GM21576 (cell line): ENCODE results near the gene HSPBAP1.
"Not testable (repeated sequence)": the region's sequence is repeated elsewhere in the genome, so short reads cannot be mapped to it uniquely, and the experiment has no call there.

Source experiments
- ATAC-seq: cut with Tn5 transposase; IDR thresholded peaks from one replicate; pipeline ENCODE4 v1.9.1; 2021; ENCODE audit warnings: mild to moderate bottlenecking, moderate library complexity; ENCODE audit not compliant: unreplicated experiment

HSPBAP1 gene

DNA sequence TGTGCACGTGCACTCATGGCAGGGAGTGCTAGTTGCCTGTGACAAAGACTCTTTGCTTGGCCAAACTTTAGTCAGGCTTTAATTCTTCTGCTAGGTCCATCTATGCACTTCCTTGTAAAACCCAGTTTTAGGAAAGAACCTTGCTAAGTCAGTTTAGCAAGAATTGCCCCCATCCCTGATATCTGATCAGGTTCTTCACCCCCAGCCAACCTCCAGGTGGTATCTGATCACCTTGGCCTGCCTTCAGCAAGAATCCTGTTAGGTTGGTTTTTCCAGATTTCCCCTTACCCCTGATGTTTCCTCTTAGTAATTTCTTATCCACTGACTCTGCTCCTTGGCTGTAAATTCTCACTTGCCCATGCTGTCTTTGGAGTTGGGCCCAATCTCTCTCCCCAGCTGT lies 8.4 kb downstream of the HSPBAP1 start:
- ATAC-seq: no peak

DNA sequence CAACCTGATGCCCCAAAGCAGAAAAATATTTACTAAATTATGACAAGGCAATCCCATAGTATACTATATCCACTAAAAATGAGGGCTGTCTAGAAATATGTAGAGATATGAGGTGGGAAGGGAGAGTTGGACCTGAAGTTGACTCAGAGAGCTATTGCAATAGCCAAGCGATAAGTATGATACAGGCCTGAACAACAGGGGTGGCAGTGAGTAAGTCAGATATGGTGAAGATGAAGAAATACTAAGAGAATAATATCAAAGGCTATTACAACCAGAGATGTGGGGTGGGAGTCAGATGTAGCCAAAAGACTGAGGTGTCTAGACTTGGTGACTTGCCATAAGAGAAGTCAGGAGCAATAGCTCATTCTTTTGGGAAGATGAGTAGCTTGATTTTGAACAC lies 9.2 kb downstream of the HSPBAP1 start:
- no peak for ATAC-seq

DNA sequence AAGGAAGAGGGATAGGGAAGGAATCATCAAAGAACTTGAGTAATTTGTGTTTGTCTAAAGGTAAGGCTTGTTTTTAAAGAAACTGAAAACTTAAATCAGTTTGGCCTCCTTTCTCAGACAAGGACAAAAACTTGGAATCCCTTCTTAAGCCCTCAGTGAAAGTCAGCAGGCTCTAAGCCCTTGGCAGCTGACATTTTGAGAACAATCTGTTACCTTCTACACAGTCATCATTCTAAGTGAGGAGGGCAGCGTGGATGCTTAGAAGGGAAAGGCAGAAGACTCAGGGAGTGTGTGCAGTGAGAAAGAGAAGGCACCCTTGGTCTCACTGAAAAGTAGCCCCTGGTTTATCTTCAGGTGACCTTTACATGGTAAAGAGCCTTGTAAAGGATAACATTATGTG lies 10.8 kb downstream of the HSPBAP1 start:
- ATAC-seq: no peak

DNA sequence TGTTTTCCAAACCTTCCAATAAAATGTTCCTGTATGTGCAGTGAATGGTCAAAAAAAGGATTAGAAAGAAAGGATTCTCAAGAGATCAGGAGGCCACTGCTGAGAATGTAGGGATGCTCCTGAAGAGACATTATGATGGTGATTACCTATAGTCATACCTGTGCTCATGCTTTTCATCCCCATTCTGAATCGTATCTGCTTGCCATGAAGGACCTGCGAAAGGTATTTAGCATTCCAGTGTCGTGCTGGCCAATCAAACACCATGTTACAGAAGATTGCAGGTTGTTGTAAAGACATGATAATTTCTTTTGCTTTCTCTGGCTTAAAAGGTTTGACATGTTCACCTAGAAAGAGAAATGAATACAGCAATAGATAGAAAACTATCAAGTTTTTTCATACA lies 16.1 kb downstream of the HSPBAP1 start:
- no peak for ATAC-seq

DNA sequence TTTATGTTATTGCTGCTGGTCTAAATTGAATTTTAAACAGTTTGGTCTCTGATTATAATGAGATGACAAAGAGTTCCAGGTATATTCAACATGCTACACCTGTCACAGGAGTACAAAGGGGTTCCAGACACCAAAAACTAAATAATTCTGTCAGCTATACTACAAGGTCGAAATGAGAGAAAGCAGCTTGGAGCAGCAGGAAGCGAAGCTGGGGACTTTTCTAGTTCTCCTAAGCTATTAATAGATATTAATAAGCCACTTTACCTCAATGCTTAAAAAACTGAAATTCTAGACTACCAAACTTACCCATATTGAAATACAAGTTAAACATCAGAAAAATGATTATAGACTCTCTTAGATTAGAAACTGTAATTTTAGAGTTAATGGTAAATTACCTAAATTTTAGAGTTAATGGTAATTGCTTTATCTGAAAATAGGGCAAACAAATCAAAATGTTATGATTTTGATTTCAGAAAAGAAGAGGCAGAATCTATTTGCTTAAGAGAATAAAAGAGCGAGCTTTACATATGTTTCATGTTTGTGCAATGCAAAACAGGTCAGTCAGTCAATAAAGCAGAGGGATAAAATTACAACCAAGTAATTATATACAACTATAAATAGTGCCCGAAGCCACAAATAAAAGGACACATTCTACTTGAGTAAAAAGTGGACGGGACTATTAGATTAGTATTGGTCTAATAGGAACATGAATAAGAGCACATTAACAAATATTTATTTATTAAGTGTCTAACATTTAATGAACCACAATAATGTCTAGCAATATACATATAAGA lies 16.8 kb downstream of the HSPBAP1 start:
- ATAC-seq: no peak

DNA sequence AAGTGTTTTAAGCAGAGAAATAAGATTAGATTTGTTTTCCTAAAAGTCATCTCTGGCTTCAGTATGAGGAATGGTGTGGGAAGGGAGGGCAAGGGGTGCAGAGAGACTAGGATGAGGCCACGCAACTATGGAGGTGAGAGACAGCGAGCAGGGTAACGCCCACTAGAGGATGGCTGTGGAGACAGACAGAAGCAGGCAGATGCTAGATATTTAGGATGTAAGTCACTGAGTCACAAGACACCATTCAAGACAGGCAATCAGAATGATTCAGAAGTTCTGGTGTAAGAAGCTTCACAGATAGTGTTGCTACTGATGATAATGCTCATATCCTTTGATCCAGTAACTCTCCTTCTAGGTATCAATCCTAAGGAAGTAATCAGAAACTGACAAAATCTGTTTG lies 19.1 kb downstream of the HSPBAP1 start:
- ATAC-seq: peak; percentile 21

DNA sequence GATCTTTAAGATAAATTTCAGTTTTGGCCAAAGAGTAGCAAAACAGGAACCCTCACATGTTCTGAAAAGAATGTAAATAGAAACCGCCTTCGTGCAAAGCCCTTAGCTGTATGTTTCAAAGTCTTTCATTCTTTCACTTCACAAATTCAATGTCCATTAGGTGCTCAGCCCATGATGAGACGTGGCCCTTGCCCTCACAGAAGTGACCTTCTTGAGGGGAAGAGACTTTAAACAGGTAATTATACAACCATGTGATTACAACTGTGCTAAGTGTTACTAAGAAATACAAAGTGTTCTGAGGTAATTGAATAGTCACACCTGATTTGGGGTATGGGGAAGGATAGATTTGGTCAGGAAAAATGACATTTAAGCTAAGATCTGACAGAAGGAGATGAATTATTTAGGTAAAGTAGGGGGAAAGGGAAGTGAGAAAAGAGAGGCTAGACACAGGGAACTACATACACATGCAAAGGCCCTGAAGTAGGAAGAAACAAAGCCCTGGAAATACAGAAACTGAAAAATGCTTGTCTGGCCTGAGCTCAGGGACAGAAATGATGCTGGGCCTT lies 19.6 kb downstream of the HSPBAP1 start:
- peak; percentile 65 for ATAC-seq

DNA sequence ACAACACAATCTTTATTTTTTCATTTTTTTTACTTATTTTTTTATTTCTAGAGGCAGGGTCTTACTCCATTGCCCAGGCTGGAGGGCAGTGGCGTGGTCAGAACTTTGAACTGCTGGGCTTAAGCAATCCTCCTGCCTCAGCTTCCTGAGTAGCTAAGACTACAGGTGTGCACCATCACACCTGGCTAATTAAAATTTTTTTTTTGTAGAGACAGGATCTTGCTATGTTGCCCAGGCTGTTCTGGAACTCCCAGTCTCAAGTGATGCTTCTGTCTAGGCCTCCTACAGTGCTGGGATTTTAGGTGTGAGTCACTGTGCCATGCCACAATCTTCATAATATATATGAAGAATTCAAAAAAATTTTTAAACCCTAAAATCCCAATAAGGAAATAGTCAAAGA lies 20.8 kb downstream of the HSPBAP1 start:
- ATAC-seq: no peak

DNA sequence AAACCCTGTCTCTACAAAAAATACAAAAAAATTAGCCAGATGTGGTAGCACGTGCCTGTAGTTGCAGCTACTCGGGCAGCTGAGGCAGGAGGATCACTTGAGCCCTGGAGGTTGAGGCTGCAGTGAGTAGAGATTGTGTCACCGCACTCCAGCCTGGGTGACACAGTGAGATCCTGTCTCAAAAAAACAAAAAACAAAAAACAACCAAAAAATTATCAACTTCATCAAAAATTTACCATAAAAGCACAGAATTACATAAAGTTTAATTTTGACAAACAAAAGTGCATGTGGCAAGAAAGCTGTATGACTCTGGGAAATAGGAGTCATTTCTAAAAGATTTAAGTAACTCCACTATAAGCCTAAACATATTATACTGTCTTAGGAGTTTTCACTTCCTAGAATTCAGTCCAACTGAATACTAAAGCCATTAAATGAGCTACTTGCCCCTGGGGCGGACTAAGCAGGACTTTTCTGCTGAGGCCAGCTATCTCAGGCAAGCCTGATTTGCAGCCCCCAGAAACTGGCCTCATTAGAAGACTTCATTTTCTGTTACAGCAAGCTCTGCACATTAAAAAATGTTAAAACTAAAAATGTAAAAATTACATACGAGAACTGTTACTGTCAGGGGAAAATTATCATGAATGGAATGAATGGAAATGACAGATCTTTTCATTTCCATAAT lies 23.0 kb downstream of the HSPBAP1 start:
- no peak for ATAC-seq

DNA sequence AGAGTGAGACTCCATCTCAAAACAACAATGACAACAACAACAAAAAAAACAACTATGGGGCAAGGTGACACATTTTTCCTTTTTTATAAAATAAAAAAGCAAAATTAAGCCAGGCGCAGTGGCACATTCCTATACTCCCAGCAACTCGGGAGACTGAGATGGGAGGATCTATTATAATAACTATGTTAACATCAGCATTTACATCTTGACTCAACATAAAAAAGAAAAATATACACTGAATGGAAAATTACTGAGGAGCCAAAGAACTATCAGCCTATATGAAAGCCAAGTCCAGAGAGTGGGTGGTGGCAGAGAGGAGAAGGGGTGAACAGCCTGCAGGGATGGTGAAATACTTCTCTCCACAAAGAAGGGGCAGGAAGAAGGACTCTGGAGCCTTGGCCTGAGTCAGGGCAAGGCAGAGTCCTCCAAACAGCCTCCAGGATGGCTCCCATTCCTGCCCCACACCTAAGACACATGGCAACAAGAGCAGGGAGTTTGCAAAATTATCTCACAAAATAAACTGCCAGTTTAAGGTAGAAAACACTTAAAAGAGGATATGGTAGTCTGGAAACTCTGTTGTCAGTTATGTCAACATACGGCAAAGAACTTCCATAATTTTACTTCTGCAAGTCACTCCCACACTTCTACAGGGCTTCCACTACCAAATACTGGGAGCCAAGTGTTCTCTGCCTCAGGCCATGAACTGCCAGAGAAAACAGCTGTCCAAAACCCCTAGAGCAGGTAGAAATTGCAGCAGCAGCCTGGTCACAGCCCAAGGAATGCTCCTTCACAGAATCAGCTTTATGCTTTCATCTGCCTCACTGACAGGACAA lies 25.9 kb downstream of the HSPBAP1 start:
- no peak for ATAC-seq

DNA sequence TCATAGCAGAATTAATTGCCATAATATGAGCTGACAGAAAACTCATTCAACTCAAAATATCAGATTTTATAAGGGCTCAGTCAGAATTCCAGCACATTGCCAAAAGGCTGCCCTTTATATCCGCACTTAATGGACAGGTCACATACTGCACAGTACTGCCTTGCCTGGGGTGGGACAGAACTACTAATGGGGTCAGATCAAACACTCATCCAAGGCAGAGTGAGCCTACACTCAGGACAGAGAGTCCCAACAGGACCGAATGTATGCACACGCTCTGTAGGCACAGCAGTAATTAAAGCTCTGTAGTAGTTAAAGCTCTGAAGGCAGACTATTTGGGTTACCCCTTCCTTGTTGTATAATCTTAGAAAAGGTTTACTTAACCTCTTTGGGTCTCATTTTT lies 27.2 kb downstream of the HSPBAP1 start:
- ATAC-seq: no peak

DNA sequence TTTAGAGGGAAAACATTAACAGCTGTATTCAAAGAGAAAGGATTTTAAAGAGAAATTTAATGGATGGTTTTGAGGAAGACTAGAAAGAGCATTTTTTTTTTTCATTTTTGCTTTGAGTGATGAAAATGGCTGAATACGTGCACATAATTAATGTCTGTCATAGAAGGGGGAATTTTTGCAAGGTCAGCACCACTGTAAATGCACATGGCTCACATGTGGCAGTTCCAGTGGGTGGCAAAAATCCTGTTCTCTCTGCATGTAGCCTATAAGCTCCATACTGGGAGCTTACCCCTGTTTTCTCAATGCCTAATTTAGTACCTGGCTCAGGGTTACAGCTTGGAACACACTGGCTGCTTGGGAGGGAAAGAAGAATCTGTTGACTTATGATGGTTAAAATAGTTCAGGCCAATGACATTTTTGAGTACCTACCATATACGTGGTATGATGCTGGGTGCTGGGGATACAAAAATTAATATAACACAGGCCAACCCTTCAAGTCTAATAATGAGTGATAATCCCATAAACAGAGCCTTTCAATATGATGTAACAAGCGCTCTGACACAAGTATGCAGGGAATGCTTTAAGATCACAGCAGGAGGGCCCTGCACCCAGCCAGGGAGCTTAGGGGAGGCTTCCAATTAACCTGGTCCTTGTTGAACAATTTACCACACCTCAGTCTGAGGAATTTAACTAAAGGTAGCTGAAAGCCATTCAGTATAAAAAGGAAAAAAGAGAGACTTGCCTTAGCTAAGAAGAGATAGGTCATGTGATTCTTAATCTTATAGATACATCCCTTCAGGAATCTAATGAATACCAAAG lies 33.0 kb downstream of the HSPBAP1 start:
- no peak for ATAC-seq

DNA sequence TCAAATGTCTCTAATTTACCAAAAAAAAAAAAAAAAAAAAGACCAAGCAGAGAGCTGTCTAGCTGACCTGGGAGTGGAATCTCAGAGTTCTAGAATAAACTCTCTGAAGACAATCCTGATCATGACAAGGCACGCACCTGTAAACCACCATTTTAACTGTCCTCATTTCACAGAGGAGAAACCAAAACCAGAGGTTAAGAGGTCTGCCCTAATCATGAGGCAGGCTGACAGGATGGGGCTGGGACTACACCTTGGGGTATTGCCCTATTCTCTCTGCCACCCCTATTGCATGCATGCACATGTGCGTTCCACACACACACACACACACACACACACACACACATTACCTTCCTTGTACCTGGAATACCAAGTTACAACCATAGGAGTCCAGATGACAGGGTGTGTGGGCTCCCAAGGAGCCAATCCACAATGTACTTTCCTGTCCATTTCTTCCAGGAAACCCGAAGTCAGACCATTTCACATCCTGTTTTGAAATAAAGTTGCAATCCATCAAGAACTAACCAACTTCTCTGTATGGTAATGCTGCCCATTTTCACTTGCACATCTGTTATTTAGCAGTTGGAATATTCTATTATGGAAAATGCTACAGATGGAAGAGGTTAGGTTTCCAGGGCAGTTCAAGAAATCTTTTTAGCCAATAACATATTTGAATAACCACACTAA lies 34.6 kb downstream of the HSPBAP1 start:
- ATAC-seq: no peak

DNA sequence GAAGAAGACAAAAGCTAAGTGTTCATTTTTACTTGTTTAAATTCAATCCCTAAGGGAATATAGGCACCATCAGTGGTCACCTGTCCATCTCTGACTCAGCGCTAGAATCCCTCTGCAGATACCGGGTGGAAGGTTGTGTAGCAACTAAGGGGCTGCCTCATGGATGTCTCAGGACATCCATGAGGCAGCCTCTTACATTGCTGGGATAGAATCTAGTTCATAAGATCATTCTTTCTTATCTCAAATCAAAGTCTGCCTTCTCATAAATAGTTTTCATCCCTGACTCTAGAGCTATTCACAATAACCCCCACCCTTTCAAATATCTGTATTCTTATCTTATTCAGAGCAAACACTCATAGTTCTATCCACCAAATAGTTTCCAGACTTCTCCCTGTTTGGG lies 38.1 kb downstream of the HSPBAP1 start:
- ATAC-seq: no peak

DNA sequence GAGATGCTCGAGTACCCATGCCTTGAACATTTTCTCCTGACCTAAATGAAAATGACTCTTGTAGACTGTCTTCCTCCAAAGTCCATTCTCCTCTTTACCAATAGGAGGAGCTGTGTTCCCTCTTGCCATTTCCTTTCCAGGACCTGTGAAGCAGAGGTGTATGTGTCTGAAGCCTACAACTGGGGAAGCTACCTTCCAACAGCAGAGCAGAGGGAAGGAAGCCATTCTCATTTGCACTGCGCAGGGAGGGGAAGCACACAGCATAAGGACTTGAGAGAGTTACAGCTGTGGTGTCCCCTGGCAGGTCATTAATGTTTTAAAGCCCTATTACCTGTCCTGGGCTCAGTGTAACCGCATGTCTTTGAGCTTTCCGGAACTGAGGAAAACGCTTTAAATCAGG lies 38.7 kb downstream of the HSPBAP1 start:
- ATAC-seq: no peak

DNA sequence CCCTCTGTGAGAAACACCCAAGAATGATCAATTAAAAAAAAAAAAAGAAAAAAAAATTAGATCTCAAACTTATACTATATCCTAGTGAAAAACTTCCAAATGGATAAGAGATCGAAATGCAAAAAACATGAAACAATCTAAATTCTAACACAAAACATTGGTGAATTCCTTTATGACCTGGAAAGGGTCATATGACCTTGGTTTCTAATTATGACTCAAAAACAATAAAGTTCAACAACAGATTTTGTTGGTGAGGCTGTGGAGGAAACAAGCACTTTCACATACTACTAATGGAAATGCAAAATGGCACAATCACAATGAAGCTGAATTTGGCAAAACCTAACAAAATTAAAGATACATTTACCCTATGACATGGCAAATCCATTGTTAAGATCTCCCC lies 45.3 kb downstream of the HSPBAP1 start:
- no peak for ATAC-seq

DNA sequence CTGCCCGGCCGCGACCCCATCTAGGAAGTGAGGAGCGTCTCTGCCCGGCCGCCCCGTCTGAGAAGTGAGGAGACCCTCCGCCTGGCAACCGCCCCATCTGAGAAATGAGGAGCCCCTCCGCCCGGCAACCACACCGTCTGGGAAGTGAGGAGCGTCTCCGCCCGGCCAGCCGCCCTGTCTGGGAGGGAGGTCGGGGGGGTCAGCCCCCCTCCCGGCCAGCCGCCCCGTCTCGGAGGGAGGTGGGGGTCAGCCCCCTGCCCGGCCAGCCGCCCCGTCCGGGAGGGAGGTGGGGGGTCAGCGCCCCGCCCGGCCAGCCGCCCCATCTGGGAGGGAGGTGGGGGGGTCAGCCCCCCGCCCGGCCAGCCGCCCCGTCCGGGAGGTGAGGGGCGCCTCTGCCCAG lies 46.3 kb downstream of the HSPBAP1 start:
- ATAC-seq: not testable (repeated sequence)

DNA sequence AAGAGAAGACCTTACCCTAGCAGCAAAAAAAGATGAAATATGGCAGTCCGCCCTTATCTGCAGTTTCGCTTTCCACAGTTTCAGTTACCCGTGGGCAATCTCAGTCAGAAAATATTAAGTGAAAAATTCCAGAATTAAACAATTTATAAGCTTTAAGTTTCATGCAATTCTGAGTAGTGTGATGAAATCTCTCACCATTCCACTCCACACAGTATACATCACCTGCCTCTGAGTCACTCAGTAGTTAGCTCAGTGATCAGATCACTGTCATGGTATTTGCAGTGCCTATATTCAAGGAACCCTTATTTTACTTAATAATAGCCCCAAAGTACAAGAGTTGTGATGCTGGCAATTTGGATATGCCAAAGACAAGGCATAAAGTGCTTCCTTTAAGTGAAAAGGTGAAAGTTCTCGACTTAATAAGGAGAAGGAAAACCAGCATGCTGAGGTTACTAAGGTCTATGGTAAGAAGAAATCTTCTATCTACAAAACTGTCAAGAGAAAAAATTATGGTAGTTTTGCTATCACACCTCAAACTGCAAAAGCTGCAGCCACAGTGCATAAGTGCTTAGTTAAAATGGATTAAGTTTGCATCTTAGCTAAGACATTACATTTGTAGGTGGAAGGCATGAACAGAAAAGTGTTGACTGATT lies 48.1 kb downstream of the HSPBAP1 start:
- ATAC-seq: no peak

DNA sequence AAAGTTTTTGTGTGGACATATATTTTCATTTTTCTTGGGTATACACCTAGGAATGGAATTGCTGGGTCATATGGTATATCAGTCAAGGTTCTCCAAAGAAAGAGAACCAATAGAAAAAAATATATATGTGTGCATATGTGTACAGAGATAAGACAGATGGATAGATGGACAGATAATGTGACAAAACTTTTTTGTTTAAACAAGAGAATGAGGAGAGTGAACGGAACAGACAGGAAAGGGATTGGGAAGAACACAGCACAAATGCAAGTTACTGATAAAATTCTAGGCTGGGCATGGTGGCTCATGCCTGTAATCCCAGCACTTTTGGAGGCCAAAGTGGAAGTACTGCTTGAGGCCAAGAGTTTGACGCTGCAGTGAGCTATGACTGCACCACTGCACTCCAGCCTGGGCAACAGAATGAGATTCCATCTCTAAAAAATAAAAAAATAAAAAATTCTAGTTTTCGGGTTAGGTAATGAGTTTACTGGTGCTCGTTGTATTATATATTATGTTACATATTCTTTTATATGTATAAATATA lies 50.0 kb downstream of the HSPBAP1 start:
- no peak for ATAC-seq
